H1 (cell line): ENCODE results near the gene KLF12. TPM values are rescaled to one million over a fixed set of nuclear protein-coding genes. Genes with fewer than 3 reads are reported as not detected.

Experiments used
- CTCF ChIA-PET: fragments of 300-600 bp; sonication (Branson Sonifier 250); formaldehyde crosslinking; loops from one replicate; lab custom pipeline; 2021; ENCODE audit not compliant: partially characterized antibody; lab: Charles Lee
- POLR2A ChIA-PET: fragments of 300-600 bp; sonication (Branson Sonifier 250); formaldehyde crosslinking; loops from one replicate; lab custom pipeline; 2021; ENCODE audit warnings: inconsistent platforms; ENCODE audit not compliant: partially characterized antibody; lab: Charles Lee
- DNase-seq, 2 experiments: peaks; one replicate each; pipeline versions ENCODE4 v3.0.0 to v3.0.0-alpha.2; 2010 to 2022; ENCODE audit warnings: low spot score in 2 of 2, low read depth in 1 of 2, mixed read lengths in 1 of 2
- FAIRE-seq: peaks from 2 replicates; lab custom pipeline; 2011; peaks lifted over from hg19 to GRCh38; lab: Jason Lieb, UNC
- H2AFZ ChIP-seq: 2 replicates; pipeline ENCODE4 v1.8.1; 2012; ENCODE audit warnings: low read length, inconsistent platforms
- H2AK5ac ChIP-seq: 2 replicates; pipeline ENCODE4 v1.6.1; 2013; ENCODE audit warnings: low read depth, low read length
- H2BK120ac ChIP-seq: replicated peaks from 2 replicates; pipeline ENCODE3; 2013; ENCODE audit warnings: low read depth, low read length, inconsistent platforms
- H2BK12ac ChIP-seq: 2 replicates; pipeline ENCODE4 v1.6.1; 2013; ENCODE audit warnings: low read depth, low read length
- H2BK15ac ChIP-seq: 2 replicates; pipeline ENCODE4 v1.6.1; 2013; ENCODE audit warnings: low read length
- H2BK20ac ChIP-seq: 2 replicates; pipeline ENCODE4 v1.6.1; 2013; ENCODE audit warnings: low read length
- H2BK5ac ChIP-seq: 2 replicates; pipeline ENCODE4 v1.6.1; 2013; ENCODE audit warnings: low read depth, low read length
- H3K14ac ChIP-seq: 2 replicates; pipeline ENCODE4 v1.6.1; 2013; ENCODE audit warnings: inconsistent platforms; ENCODE audit not compliant: insufficient read length
- H3K18ac ChIP-seq: 2 replicates; pipeline ENCODE4 v1.6.1; 2013; ENCODE audit warnings: low read length; ENCODE audit errors: extremely low read depth
- H3K23ac ChIP-seq: 2 replicates; pipeline ENCODE4 v1.6.1; 2013; ENCODE audit warnings: inconsistent platforms; ENCODE audit not compliant: insufficient read length
- H3K23me2 ChIP-seq: 2 replicates; pipeline ENCODE4 v1.6.1; 2013; ENCODE audit warnings: low read depth, low read length
- H3K27ac ChIP-seq: 2 replicates; pipeline ENCODE4 v1.6.1; 2011; ENCODE audit warnings: low read depth, low read length, inconsistent platforms
- H3K27me3 ChIP-seq, 4 experiments: replicated peaks in 1 of 4; 1 replicate in 1 of 4; 2 replicates in 3 of 4; pipeline versions ENCODE4 v1.6.1 to v1.8.1; 2011 to 2013; ENCODE audit warnings: low read length in 3 of 4, mild to moderate bottlenecking in 3 of 4, inconsistent platforms in 2 of 4, mixed read lengths in 2 of 4, moderate library complexity in 1 of 4; ENCODE audit not compliant: control insufficient read depth in 3 of 4, insufficient read depth in 3 of 4; ENCODE audit errors: extremely low read depth in 1 of 4
- H3K36me3 ChIP-seq, 4 experiments: 2 replicates each; pipeline versions ENCODE4 v1.6.1 to v1.8.1; 2011 to 2013; ENCODE audit warnings: mild to moderate bottlenecking in 4 of 4, low read length in 3 of 4, moderate library complexity in 2 of 4, control low read depth in 1 of 4, inconsistent platforms in 1 of 4; ENCODE audit not compliant: insufficient read depth in 4 of 4, control insufficient read depth in 2 of 4
- H3K4ac ChIP-seq: replicated peaks from 2 replicates; pipeline ENCODE3; 2013; ENCODE audit warnings: low read length, low read depth, mixed read lengths, inconsistent platforms; ENCODE audit not compliant: insufficient read length
- H3K4me1 ChIP-seq, 4 experiments: replicated peaks in 1 of 4; 1 replicate in 1 of 4; 2 replicates in 3 of 4; pipeline versions ENCODE4 v1.6.1 to v1.8.1; 2011 to 2013; ENCODE audit warnings: low read length in 3 of 4, inconsistent platforms in 2 of 4, mixed read lengths in 1 of 4; ENCODE audit not compliant: insufficient read depth in 4 of 4, control insufficient read depth in 3 of 4
- H3K4me2 ChIP-seq, 2 experiments: 2 replicates each; pipeline versions ENCODE4 v1.6.1 to v1.8.1; 2011 to 2013; ENCODE audit warnings: low read depth in 2 of 2, low read length in 2 of 2, control low read depth in 1 of 2, inconsistent platforms in 1 of 2, mild to moderate bottlenecking in 1 of 2; ENCODE audit not compliant: insufficient read depth in 1 of 2
- H3K4me3 ChIP-seq, 4 experiments: fragments of 200-600, 300-600 bp in 1 of 4; sonication (generic), shearing (Covaris generic), sonication (Bioruptor Twin) in 1 of 4; 2 replicates each; pipeline versions ENCODE4 v1.5.1 to v1.8.1; 2011 to 2016; ENCODE audit warnings: low read length in 4 of 4, low read depth in 3 of 4, control low read depth in 2 of 4, inconsistent platforms in 2 of 4, mild to moderate bottlenecking in 2 of 4, mixed read lengths in 1 of 4, moderate library complexity in 1 of 4; ENCODE audit not compliant: insufficient read depth in 2 of 4; ENCODE audit errors: extremely low read depth in 1 of 4
- H3K56ac ChIP-seq: replicated peaks from 2 replicates; pipeline ENCODE3; 2013; ENCODE audit warnings: low read depth, mild to moderate bottlenecking, mixed read lengths, low read length, inconsistent platforms; ENCODE audit not compliant: insufficient read length
- H3K79me1 ChIP-seq: 2 replicates; pipeline ENCODE4 v1.6.1; 2013; ENCODE audit warnings: low read depth, low read length, control low read depth
- H3K79me2 ChIP-seq, 2 experiments: 2 replicates each; pipeline versions ENCODE4 v1.6.1 to v1.8.1; 2012 to 2013; ENCODE audit warnings: low read length in 2 of 2, mild to moderate bottlenecking in 2 of 2, inconsistent platforms in 1 of 2; ENCODE audit not compliant: insufficient read depth in 2 of 2, control insufficient read depth in 1 of 2
- H3K9ac ChIP-seq, 4 experiments: replicated peaks in 1 of 4; 1 replicate in 1 of 4; 2 replicates in 3 of 4; pipeline versions ENCODE4 v1.6.1 to v1.8.1; 2011 to 2013; ENCODE audit warnings: low read depth in 3 of 4, low read length in 3 of 4, control low read depth in 2 of 4, mild to moderate bottlenecking in 2 of 4, moderate library complexity in 2 of 4, inconsistent platforms in 1 of 4; ENCODE audit errors: extremely low read depth in 1 of 4
- H3K9me3 ChIP-seq, 2 experiments: 2 replicates each; pipeline versions ENCODE4 v1.6.1 to v1.8.1; 2012 to 2013; ENCODE audit warnings: mild to moderate bottlenecking in 2 of 2, moderate library complexity in 2 of 2, control low read depth in 1 of 2, inconsistent platforms in 1 of 2, low read depth in 1 of 2, low read length in 1 of 2, mixed read lengths in 1 of 2; ENCODE audit not compliant: insufficient read depth in 2 of 2
- H4K20me1 ChIP-seq, 2 experiments: replicated peaks in 1 of 2; 2 replicates each; pipeline versions ENCODE3 to v1.8.1; 2011 to 2013; ENCODE audit warnings: inconsistent platforms in 2 of 2, low read length in 2 of 2, mild to moderate bottlenecking in 1 of 2; ENCODE audit not compliant: insufficient read depth in 2 of 2, control insufficient read depth in 1 of 2
- H4K5ac ChIP-seq: 2 replicates; pipeline ENCODE4 v1.6.1; 2013; ENCODE audit warnings: low read length, low read depth, mixed read lengths, inconsistent platforms; ENCODE audit not compliant: insufficient read length
- H4K8ac ChIP-seq: 2 replicates; pipeline ENCODE4 v1.8.0; 2013; ENCODE audit warnings: mild to moderate bottlenecking, moderate library complexity, low read length, inconsistent platforms; ENCODE audit not compliant: insufficient read depth; ENCODE audit errors: extremely low read depth
- H4K91ac ChIP-seq: replicated peaks from 2 replicates; pipeline ENCODE3; 2013; ENCODE audit warnings: low read length, mixed read lengths, inconsistent platforms; ENCODE audit not compliant: insufficient read length
- WGBS, 2 experiments: shearing (Covaris generic) in 1 of 2; methylation state at CpG; one replicate each; pipeline versions ENCODE4 v1.1.6 to v1.1.7; 2013 to 2015; ENCODE audit warnings: low lambda C conversion rate in 2 of 2, mixed read lengths in 2 of 2, inconsistent platforms in 1 of 2, low coverage in 1 of 2, missing lambda C conversion rate in 1 of 2; ENCODE audit not compliant: insufficient replicate concordance in 2 of 2, insufficient coverage in 1 of 2, insufficient read length in 1 of 2; ENCODE audit errors: extremely low coverage in 1 of 2, missing lambda C conversion rate in 1 of 2; 5-methylcytosine and 5-hydroxymethylcytosine counted together
- polyA plus RNA-seq, 7 experiments: library from polyadenylated mRNA; depleted of rRNA in 3 of 7; stranded (reverse) in 5 of 7; unstranded in 2 of 7; fragments of >200 nt in 5 of 7; fragments of 200-250 nt in 2 of 7; gene quantifications; 1 replicate in 5 of 7; 2 replicates in 1 of 7; 4 replicates in 1 of 7; pipeline versions ENCODE4 v1.2.1 to v1.2.3, GENCODE V29; 2011 to 2013; ENCODE audit warnings: missing spikeins in 2 of 7, mixed read lengths in 2 of 7
- total RNA-seq: library from RNA; stranded (reverse); fragmentation: NEBNext Ultra II Directional; extraction: Animal tissue kit (Norgen Biotek cat#: 25700); gene quantifications from 2 replicates; pipeline ENCODE4 v1.2.1, GENCODE V29; 2021

Gene KLF12
- total and polyA plus RNA-seq, 2 of the 8 experiments (the other 6 are each of a cell fraction or from before 2014, with no cell fraction given): 6.6 to 12.1 TPM

DNA sequence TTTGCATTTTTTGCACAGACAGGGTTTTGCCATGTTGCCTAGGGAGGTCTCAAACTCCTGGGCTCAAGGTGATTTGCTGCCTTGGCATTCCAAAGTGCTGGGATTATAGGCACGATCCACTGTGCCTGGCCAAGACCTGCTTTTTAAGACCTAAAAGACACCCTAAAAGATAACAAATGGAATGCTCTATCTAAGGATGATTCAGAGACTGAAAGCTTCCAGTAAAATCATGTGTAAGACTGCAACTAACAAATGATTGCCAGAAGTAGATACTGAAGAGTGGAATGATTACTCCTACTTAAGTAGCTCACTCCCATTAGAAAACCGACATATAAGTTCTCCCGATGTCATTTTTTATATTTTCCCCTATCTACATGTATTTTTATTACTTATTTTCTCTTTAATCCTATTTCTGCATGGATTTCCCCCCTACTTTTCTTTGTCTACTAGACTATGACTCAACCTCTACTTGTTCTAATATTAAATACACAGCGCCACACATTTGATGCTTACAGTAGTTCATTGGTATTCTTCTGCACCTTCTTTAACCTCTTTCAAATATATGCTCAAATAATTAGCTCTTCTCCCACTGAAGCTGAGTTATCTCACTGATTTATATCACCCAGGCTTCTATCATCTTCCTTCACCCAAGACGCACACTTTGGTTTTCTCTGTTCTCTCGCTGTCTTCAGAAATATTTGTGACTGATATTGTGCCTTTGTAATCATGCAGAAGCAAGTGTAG lies 32.2 kb upstream of the KLF12 start:
- no peaks in the 10 kb centered on the region for H3K27me3 ChIP-seq
- no peaks in the 10 kb centered on the region for H3K79me2 ChIP-seq
- H3K23me2 ChIP-seq: no peaks in the 10 kb centered on the region
- H3K18ac ChIP-seq: no peak overlapping the region
- H3K4me1 ChIP-seq: no peaks in the 10 kb centered on the region
- H3K9me3 ChIP-seq: no peaks in the 10 kb centered on the region
- no peak overlapping the region for H3K4me2 ChIP-seq
- H3K36me3 ChIP-seq: no peaks in the 10 kb centered on the region
- FAIRE-seq: no peak
- no peak overlapping the region for H3K27ac ChIP-seq
- H2BK12ac ChIP-seq: no peak overlapping the region
- H2BK120ac ChIP-seq: no peak overlapping the region
- no peak for DNase-seq
- no peak overlapping the region for H3K14ac ChIP-seq
- H4K5ac ChIP-seq: no peak overlapping the region
- H2BK5ac ChIP-seq: no peak overlapping the region
- no peak overlapping the region for H3K23ac ChIP-seq
- CTCF ChIA-PET: interaction anchor here (1.7 kb wide), 1 partner anchor 13 kb away, joined by 5 read pairs; no protein-coding TSS in a partner anchor
- H4K20me1 ChIP-seq: no peaks in the 10 kb centered on the region
- no peak overlapping the region for H3K56ac ChIP-seq
- POLR2A ChIA-PET: no interaction called here
- no peak overlapping the region for H3K4me3 ChIP-seq
- H3K79me1 ChIP-seq: no peaks in the 10 kb centered on the region
- H3K4ac ChIP-seq: no peak overlapping the region
- H4K91ac ChIP-seq: no peak overlapping the region
- WGBS, 2 experiments: 89% methylated on average over 6 of the region's 6 CpGs; no CpG with 5 or more reads in 1 of the 2 experiments
- no peak overlapping the region for H2BK20ac ChIP-seq
- no peak overlapping the region for H4K8ac ChIP-seq
- H2AFZ ChIP-seq: no peak overlapping the region
- no peak overlapping the region for H3K9ac ChIP-seq
- no peak overlapping the region for H2AK5ac ChIP-seq
- H2BK15ac ChIP-seq: no peak overlapping the region
